GM18505 (cell line): Measurements from ENCODE around the gene ANKH.
"Not testable (repeated sequence)": the region's sequence is repeated elsewhere in the genome, so short reads cannot be mapped to it uniquely, and the experiment has no call there.

Experiments used
- ATAC-seq: cut with Tn5 transposase; IDR thresholded peaks from one replicate; pipeline ENCODE4 v1.9.1; 2021; ENCODE audit not compliant: unreplicated experiment
- POLR2A ChIP-seq: IDR thresholded peaks from 4 replicates; pipeline ENCODE4 v1.6.1; 2011; ENCODE audit warnings: borderline replicate concordance; ENCODE audit not compliant: insufficient read depth, insufficient read length; ENCODE audit errors: extremely low read depth

The ANKH gene

GRCh38 chr5:14838396-14839319, 32.9 kb downstream of the ANKH start:
- ATAC-seq: no peak
- TF ChIP-seq POLR2A: no peak

GRCh38 chr5:14837423-14838122, 34.0 kb downstream of the ANKH start:
- not testable (repeated sequence) for ATAC-seq

GRCh38 chr5:14834584-14835550, 36.7 kb downstream of the ANKH start:
- no peak for ATAC-seq
- TF ChIP-seq POLR2A: no peak

GRCh38 chr5:14834062-14834461, 37.5 kb downstream of the ANKH start:
- ATAC-seq: no peak
- TF ChIP-seq POLR2A: no peak

GRCh38 chr5:14831006-14831338, 40.6 kb downstream of the ANKH start:
- no peak for ATAC-seq
- no peak for TF ChIP-seq POLR2A

GRCh38 chr5:14830210-14831005, 41.2 kb downstream of the ANKH start:
- TF ChIP-seq POLR2A: no peak
- no peak for ATAC-seq

GRCh38 chr5:14829396-14829795, 42.2 kb downstream of the ANKH start:
- no peak for ATAC-seq
- TF ChIP-seq POLR2A: no peak

- no peak for ATAC-seq
- no peak for TF ChIP-seq POLR2A
Observed at GRCh38 chr5:14826714-14827113, 44.9 kb downstream of the ANKH start.

- TF ChIP-seq POLR2A: no peak
Observed at GRCh38 chr5:14825977-14826376, 45.6 kb downstream of the ANKH start.

GRCh38 chr5:14824499-14824898, 47.1 kb downstream of the ANKH start:
- ATAC-seq: no peak
- TF ChIP-seq POLR2A: no peak

More at GRCh38 chr5:14825977-14826376, 45.6 kb downstream of the ANKH start:
- no peak for ATAC-seq

- ATAC-seq: no peak
Observed at GRCh38 chr5:14821100-14821845, 50.3 kb downstream of the ANKH start.

More at GRCh38 chr5:14821100-14821845, 50.3 kb downstream of the ANKH start:
- no peak for TF ChIP-seq POLR2A
